GM21576 (cell line): ENCODE measurements around the gene HJV.

Experiments used
- ATAC-seq: cut with Tn5 transposase; IDR thresholded peaks from one replicate; pipeline ENCODE4 v1.9.1; 2021; ENCODE audit warnings: mild to moderate bottlenecking, moderate library complexity; ENCODE audit not compliant: unreplicated experiment

Gene HJV

GRCh38 chr1:145994391-145995120 is 27.0 kb downstream of the HJV start:
- no peak for ATAC-seq

- no peak for ATAC-seq
These were observed 27.7 kb downstream of the HJV start for GRCh38 chr1:145993618-145994390.

GRCh38 chr1:145992958-145993617 is 28.4 kb downstream of the HJV start:
- no peak for ATAC-seq

- no peak for ATAC-seq
These were observed 29.0 kb downstream of the HJV start for GRCh38 chr1:145992502-145992936.

GRCh38 chr1:145991735-145992412 is 29.7 kb downstream of the HJV start:
- no peak for ATAC-seq

- ATAC-seq = no peak
These were observed 31.2 kb downstream of the HJV start for GRCh38 chr1:145990249-145990855.

GRCh38 chr1:145988773-145989172 is 32.8 kb downstream of the HJV start:
- no peak for ATAC-seq

- no peak for ATAC-seq
These were observed 33.6 kb downstream of the HJV start for GRCh38 chr1:145987926-145988325.

GRCh38 chr1:145986551-145986950 is 35.0 kb downstream of the HJV start:
- ATAC-seq = no peak

- ATAC-seq = no peak
These were observed 35.8 kb downstream of the HJV start for GRCh38 chr1:145985502-145986439.

- ATAC-seq = no peak
These were observed 36.4 kb downstream of the HJV start for GRCh38 chr1:145985129-145985501.

- ATAC-seq = no peak
These were observed 37.3 kb downstream of the HJV start for GRCh38 chr1:145983960-145984830.

GRCh38 chr1:145983206-145983675 is 38.3 kb downstream of the HJV start:
- ATAC-seq = no peak

- no peak for ATAC-seq
These were observed 39.4 kb downstream of the HJV start for GRCh38 chr1:145982010-145982723.

GRCh38 chr1:145980457-145980994 is 41.0 kb downstream of the HJV start:
- no peak for ATAC-seq

- ATAC-seq = no peak
These were observed 41.6 kb downstream of the HJV start for GRCh38 chr1:145979746-145980456.
